Left lung (tissue), 10 donors: ENCODE measurements around the gene CLDN19. TPM values are rescaled to one million over a fixed set of nuclear protein-coding genes. Genes with fewer than 3 reads are reported as not detected.
"Not testable (repeated sequence)": the region's sequence is repeated elsewhere in the genome, so short reads cannot be mapped to it uniquely, and the experiment has no call there.

Experiments
- ATAC-seq: fragments of 200-7000 bp; cut with Tn5 transposase; one replicate; pipeline ENCODE4 v1.9.1; 2020; ENCODE audit warnings: moderate library complexity
- DNase-seq, 4 donors: peaks; one replicate each; pipeline ENCODE4 v3.0.0-alpha.2; 2013 to 2020
- H3K27ac ChIP-seq, 2 donors: fragments of 200-600 bp; sonication (generic) in 1 of 2; one replicate each; pipeline versions ENCODE4 v1.5.0 to v1.8.0; 2020 to 2021
- H3K27me3 ChIP-seq, 2 donors: fragments of 200-600 bp; sonication (generic) in 1 of 2; one replicate each; pipeline versions ENCODE4 v1.5.0 to v1.8.0; 2020 to 2021
- H3K36me3 ChIP-seq, 2 donors: fragments of 200-600 bp; sonication (generic) in 1 of 2; one replicate each; pipeline versions ENCODE4 v1.5.0 to v1.8.0; 2020 to 2021
- H3K4me1 ChIP-seq, 2 donors: fragments of 200-600 bp; one replicate each; pipeline ENCODE4 v1.8.0; 2021
- H3K4me3 ChIP-seq, 2 donors: fragments of 200-600 bp; sonication (generic) in 1 of 2; one replicate each; pipeline versions ENCODE4 v1.5.0 to v1.8.0; 2020 to 2021; ENCODE audit warnings: mild to moderate bottlenecking in 1 of 2
- H3K9me3 ChIP-seq, 2 donors: fragments of 200-600 bp; sonication (generic) in 1 of 2; one replicate each; pipeline versions ENCODE4 v1.5.0 to v1.8.0; 2020 to 2021
- CTCF ChIP-seq, 2 donors: fragments of 200-600 bp; sonication (generic) in 1 of 2; IDR thresholded peaks; one replicate each; pipeline versions ENCODE4 v1.5.0 to v1.8.0; 2021; ENCODE audit warnings: antibody characterized with exemption in 2 of 2
- intact Hi-C, 2 donors: fragments of 100-400 bp; cut with DNase I; formaldehyde crosslinking; loops; one replicate each; pipeline versions ENCODE4 v1.11.2 to v1.14.2; 2022
- polyA plus RNA-seq, 6 donors: library from polyadenylated mRNA; unstranded; fragments of 120-200 nt; gene quantifications; one replicate each; pipeline ENCODE4 v1.2.1, GENCODE V29; 2013; ENCODE audit not compliant: insufficient read length in 6 of 6
- total RNA-seq, 2 donors: library from RNA; stranded (reverse); fragmentation: NEBNext Ultra II Directional; extraction: Animal tissue kit (Norgen Biotek cat#: 25700); gene quantifications; one replicate each; pipeline ENCODE4 v1.2.1, GENCODE V29; 2021
- donor health status: DM: no; HTN: yes; CAD: no.
- donor health status: DM: no; HTN: no; CAD: no.

The CLDN19 gene
- total and polyA plus RNA-seq, 8 donors: 16.5 to 24.1 (median 21.0) TPM; not detected in 2

DNA sequence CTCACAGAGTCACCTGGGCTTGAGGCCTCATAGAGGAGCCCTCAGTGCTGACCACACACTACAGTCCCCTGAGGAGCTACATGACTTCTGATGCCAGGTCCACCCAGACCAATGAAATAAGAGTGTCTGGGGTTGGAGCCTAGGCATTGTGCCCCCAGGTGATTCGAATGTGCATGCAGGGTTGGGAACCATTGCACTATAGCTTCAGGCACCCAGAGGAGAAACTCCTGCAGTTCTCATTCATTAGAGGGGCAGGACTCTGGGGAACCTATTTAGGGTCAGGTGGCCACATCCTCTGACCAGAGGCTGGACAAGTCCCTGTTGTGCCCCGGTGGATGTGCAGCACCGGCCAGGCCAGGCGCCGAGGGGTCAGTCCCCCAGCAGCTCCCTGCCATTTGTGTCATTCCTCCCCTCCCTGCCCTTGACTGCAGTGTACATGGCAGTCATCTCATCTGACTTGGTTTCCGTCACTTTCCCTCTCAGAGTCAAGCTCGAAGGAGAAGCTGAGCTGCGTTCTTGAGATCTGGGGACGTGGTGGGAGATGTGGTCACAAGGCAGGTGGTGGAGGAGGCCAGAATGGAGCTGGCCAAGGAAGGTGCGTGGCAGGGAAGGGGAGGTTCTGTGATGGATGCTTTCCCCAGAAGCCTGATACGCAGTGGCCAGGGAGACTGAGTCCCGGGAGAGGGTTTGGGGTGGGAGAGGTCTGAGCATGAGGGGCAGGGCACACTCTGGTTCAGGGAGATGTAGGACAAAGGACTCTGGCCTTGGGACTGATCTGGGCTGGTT lies 6.4 kb downstream of the CLDN19 start:
- ATAC-seq (no peak), DNase-seq (no peak)
- H3K36me3 ChIP-seq: no peaks in the 10 kb centered on the region
- H3K4me1 ChIP-seq: peaks cover 0 to 6% of the 10 kb centered on the region in 2 donors
- H3K27ac ChIP-seq: no peak overlapping the region
- no peaks in the 10 kb centered on the region for H3K9me3 ChIP-seq
- H3K27me3 ChIP-seq: no peaks in the 10 kb centered on the region
- no peak overlapping the region for H3K4me3 ChIP-seq
- intact Hi-C loops: no loop called here
- TF ChIP-seq CTCF (IDR thresholded peaks at IDR 0.05): no peak

DNA sequence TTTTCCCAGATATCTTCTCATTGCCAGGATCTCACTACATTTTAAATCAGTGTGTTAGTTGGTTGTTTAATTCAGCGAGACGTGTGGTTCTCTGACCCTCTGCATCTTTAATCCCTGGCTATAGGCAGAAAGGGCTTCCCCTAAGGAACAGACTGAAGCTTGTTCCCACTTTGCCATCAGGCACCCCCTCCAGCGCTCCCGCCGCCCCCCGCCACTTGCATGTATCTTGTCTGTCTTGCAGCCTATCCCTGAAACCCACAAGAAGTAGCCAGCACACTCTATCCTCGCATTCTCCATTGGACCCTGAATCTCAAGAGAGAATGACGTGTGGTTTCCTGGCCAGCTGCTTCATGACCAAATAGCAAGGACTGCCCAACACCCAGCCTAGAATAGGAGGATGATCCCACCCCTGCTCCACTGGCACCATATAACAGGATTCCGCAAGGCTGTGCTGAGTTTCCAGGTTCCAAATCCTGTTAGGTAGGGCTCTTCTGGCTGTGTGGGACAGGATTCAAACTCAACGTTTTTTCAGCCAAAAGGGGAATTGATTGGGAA lies 7.8 kb downstream of the CLDN19 start:
- Histone ChIP-seq H3K27ac (no peak overlapping the region), H3K36me3 (no peaks in the 10 kb centered on the region), H3K4me1 (peaks cover 0 to 3% of the 10 kb centered on the region in 2 donors), H3K9me3 (no peaks in the 10 kb centered on the region), H3K27me3 (no peaks in the 10 kb centered on the region), H3K4me3 (no peak overlapping the region)
- TF ChIP-seq CTCF (IDR thresholded peaks at IDR 0.05): no peak
- no peak for ATAC-seq
- no peak for DNase-seq
- intact Hi-C loops: no loop called here

DNA sequence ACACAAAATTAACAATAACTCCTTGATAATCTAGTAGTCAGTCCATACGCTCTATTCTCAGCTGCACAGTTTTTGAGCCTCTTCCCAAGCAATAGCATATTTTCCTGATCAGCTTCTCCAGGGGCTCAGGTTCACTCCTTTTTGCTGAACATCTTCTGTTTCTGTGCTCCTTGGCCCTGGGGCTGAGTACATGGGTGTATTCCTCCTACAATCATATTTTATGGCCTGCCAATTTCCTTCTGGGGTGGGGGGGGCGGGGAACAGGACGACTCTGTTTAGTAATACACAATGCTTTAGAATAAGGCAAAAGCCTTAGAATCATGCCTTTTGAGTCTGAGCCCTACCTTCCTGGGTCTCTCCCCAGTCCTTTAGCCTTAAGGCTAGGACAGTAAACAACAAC lies 8.5 kb downstream of the CLDN19 start:
- no peak for DNase-seq
- H3K4me3 ChIP-seq: no peak overlapping the region
- H3K27me3 ChIP-seq: no peaks in the 10 kb centered on the region
- H3K36me3 ChIP-seq: no peaks in the 10 kb centered on the region
- intact Hi-C loops: no loop called here
- H3K9me3 ChIP-seq: no peaks in the 10 kb centered on the region
- no peak overlapping the region for H3K27ac ChIP-seq
- no peak for ATAC-seq
- TF ChIP-seq CTCF (IDR thresholded peaks at IDR 0.05): no peak
- H3K4me1 ChIP-seq: no peaks in the 10 kb centered on the region

DNA sequence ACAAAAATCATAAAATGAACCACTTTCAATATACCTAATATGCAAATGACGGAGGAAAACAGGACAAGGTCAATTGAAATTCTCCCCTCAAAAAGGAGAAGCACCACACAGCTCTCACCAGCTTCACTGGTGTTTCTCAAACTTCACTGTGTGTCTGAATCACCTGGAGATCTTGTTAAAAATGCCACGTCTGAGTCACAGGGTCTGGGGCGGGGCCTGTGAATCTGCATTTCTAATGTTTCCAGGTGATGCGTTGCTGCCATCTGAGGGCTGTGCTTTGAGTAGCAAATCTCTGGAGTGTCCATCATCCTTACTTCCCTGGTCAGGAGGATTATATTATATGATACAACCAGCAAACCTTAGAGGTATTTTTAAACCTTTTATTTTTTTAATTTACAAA lies 9.0 kb downstream of the CLDN19 start:
- no peak overlapping the region for H3K27ac ChIP-seq
- no peak for TF ChIP-seq CTCF (IDR thresholded peaks at IDR 0.05)
- intact Hi-C loops: no loop called here
- no peaks in the 10 kb centered on the region for H3K9me3 ChIP-seq
- no peaks in the 10 kb centered on the region for H3K4me1 ChIP-seq
- ATAC-seq (peak; percentile 54), DNase-seq (no peak)
- H3K36me3 ChIP-seq: no peaks in the 10 kb centered on the region
- no peaks in the 10 kb centered on the region for H3K27me3 ChIP-seq
- H3K4me3 ChIP-seq: no peak overlapping the region

- Histone ChIP-seq H3K4me3 (no peak overlapping the region), H3K27me3 (no peaks in the 10 kb centered on the region), H3K27ac (no peak overlapping the region), H3K4me1 (no peaks in the 10 kb centered on the region), H3K9me3 (no peaks in the 10 kb centered on the region), H3K36me3 (no peaks in the 10 kb centered on the region)
- intact Hi-C loops: no loop called here
- no peak for DNase-seq
- ATAC-seq: no peak
- TF ChIP-seq CTCF (IDR thresholded peaks at IDR 0.05): no peak
These were observed 10.0 kb downstream of the CLDN19 start for GRCh38 chr1:42730002-42730401.

GRCh38 chr1:42725820-42726219 lies 14.2 kb downstream of the CLDN19 start:
- ATAC-seq, H3K36me3 ChIP-seq, DNase-seq, intact Hi-C loops, H3K27ac ChIP-seq, H3K9me3 ChIP-seq, H3K27me3 ChIP-seq, H3K4me1 ChIP-seq, H3K4me3 ChIP-seq: not testable (repeated sequence)
